ENCODE data around the gene GPR179.

DNA sequence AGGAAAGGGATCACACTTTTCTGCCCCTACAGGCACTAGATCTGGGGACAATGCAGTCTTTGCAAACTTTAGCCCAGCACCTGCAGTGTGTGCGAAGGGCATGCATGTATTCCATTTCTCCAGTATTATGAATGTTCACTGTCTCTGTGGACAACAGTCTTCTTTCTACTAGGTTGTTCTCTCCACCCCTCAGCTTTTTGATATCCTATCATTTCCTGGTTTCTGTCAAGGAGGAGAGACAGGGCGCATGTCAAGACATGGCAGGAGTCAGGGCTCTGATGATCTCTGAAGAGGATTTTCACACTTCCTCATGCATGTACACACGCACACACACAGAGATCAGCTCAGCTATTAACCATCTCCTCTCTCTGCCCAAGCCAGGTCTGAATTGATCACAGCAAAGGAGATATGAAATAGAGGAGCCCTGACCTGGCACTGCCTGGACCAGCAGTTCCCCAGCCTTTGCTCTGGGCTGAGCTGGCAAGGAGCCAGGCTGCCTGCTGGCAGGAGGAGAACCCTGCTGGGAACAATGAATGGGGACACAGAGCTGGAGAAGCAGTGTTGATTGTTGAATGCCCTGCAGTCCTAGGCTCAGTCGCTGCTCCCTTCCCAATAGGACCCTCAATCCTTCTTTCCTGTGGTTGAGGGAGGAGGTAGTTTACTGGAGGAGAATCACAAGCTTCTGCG lies 2.6 kb downstream of the GPR179 start:
- TF ChIP-seq, protein P1, sequence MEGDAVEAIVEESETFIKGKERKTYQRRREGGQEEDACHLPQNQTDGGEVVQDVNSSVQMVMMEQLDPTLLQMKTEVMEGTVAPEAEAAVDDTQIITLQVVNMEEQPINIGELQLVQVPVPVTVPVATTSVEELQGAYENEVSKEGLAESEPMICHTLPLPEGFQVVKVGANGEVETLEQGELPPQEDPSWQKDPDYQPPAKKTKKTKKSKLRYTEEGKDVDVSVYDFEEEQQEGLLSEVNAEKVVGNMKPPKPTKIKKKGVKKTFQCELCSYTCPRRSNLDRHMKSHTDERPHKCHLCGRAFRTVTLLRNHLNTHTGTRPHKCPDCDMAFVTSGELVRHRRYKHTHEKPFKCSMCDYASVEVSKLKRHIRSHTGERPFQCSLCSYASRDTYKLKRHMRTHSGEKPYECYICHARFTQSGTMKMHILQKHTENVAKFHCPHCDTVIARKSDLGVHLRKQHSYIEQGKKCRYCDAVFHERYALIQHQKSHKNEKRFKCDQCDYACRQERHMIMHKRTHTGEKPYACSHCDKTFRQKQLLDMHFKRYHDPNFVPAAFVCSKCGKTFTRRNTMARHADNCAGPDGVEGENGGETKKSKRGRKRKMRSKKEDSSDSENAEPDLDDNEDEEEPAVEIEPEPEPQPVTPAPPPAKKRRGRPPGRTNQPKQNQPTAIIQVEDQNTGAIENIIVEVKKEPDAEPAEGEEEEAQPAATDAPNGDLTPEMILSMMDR (optimal IDR thresholded peaks at IDR 0.05 in 1 of 3, IDR thresholded peaks at IDR 0.05 in 1 of 3, conservative IDR thresholded peaks at IDR 0.05 in 1 of 3; ENCODE audit: extremely low read depth in 1 of 3, insufficient read depth in 2 of 3, low read length in 3 of 3) = no peak
- TF ChIP-seq EZH2 (IDR thresholded peaks at IDR 0.05; ENCODE audit: low read length) = no peak
